Esophagus muscularis mucosa (tissue), 4 donors: Measurements from ENCODE around the gene MUC21.

ENCODE experiments used
- EP300 ChIP-seq: sonication (generic); formaldehyde crosslinking; IDR thresholded peaks from one replicate; pipeline ENCODE4 v1.6.1; 2017; ENCODE audit warnings: antibody characterized with exemption
- POLR2A ChIP-seq: fragments of 450-650 bp; IDR thresholded peaks from one replicate; pipeline ENCODE4 v1.6.1; 2017; ENCODE audit warnings: antibody characterized with exemption, moderate library complexity, mild to moderate bottlenecking, low read depth
- POLR2AphosphoS5 ChIP-seq, 2 donors: sonication (generic); formaldehyde crosslinking; IDR thresholded peaks; one replicate each; pipeline ENCODE4 v1.6.1; 2017; ENCODE audit warnings: antibody characterized with exemption in 2 of 2
- TF ChIP-seq, protein P1 (sequence below), 3 experiments: fragments of 200-600 bp in 2 of 3; fragments of 450-650 bp in 1 of 3; sonication (generic) in 2 of 3; IDR thresholded peaks; one replicate each; pipeline ENCODE4 v1.5.1; 2017 to 2019; ENCODE audit warnings: antibody characterized with exemption in 3 of 3, mild to moderate bottlenecking in 2 of 3, moderate library complexity in 1 of 3

DNA sequence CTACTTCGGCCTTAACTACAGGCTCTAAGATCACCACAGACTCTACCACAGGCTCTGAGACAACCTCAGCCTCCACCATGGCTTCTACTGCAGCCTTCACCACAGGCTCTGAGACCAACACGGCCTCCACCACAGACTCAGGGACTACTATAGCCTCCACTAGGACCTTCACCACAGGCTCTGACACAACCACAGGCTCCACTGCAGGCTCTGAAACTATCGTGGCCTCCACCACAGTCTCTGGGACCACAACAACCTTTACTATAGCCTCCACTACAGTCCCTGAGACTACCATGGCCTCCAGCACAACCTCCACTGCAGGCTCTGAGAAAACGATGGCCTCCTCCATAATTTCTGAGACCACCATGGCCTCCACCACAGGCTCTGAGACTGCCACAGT lies 42.1 kb downstream of the MUC21 start:
- TF ChIP-seq POLR2AphosphoS5 (IDR thresholded peaks at IDR 0.05) (no peak), POLR2A (no peak), EP300 (no peak)
- TF ChIP-seq, protein P1, sequence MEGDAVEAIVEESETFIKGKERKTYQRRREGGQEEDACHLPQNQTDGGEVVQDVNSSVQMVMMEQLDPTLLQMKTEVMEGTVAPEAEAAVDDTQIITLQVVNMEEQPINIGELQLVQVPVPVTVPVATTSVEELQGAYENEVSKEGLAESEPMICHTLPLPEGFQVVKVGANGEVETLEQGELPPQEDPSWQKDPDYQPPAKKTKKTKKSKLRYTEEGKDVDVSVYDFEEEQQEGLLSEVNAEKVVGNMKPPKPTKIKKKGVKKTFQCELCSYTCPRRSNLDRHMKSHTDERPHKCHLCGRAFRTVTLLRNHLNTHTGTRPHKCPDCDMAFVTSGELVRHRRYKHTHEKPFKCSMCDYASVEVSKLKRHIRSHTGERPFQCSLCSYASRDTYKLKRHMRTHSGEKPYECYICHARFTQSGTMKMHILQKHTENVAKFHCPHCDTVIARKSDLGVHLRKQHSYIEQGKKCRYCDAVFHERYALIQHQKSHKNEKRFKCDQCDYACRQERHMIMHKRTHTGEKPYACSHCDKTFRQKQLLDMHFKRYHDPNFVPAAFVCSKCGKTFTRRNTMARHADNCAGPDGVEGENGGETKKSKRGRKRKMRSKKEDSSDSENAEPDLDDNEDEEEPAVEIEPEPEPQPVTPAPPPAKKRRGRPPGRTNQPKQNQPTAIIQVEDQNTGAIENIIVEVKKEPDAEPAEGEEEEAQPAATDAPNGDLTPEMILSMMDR (IDR thresholded peaks at IDR 0.05), result no peak
